NCI-H2081 (cell line): Measurements from ENCODE around the gene PLVAP.

Experiments
- DNase-seq, 2 experiments: peaks; one replicate each; lab custom pipeline; 2025; lab: John Stamatoyannopoulos, UW

PLVAP gene

DNA sequence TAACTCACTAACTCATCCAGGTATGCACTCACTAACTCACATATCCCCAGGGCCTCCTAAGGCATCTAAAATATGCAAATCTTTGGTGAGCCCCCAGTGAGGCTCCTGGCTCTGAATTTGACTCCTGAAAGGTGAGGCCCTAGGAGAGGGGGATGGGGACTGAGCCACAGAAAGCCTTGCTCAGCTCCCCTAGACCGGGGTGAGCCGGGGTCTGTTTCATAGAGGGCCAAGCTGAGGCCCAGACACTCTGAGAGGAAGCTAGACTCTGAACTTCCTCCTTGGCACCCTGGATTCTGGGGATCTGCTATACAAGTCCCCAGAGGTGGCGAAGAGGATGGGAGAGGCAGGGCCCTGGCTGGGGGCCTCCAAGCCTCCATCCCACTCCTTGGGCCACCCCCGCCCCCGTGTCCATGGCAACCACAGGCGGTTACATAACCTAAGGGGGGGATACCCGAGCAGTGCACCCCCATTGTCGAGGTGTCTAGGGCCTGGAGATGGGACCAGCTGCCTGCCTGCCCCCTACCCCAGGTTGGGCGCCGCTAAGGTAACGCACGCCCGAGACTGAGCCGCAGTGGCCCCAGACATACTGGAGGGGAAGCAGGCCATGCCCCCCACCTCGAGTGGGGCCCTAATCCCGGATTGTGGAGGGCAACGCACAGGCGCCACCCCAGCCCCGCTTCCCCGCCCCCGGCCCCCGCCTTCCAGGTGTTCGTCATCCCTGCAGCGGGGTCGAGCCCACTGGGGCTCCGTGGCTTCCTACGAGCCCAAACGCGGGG is 74.6 kb downstream of the PLVAP start:
- DNase-seq = no peak
